NCI-H2107 treated with DMSO at 0.1 percent for 48 hours (cell line): ENCODE data around the gene NUCB2.
A peak's percentile ranks its signal among the peaks of the same experiment; 100 is the strongest.
"Not testable (repeated sequence)": the region's sequence is repeated elsewhere in the genome, so short reads cannot be mapped to it uniquely, and the experiment has no call there.

Experiments
- DNase-seq: peaks from one replicate; lab custom pipeline; 2025; ENCODE audit not compliant: unreplicated experiment; lab: John Stamatoyannopoulos, UW

The NUCB2 gene

DNA sequence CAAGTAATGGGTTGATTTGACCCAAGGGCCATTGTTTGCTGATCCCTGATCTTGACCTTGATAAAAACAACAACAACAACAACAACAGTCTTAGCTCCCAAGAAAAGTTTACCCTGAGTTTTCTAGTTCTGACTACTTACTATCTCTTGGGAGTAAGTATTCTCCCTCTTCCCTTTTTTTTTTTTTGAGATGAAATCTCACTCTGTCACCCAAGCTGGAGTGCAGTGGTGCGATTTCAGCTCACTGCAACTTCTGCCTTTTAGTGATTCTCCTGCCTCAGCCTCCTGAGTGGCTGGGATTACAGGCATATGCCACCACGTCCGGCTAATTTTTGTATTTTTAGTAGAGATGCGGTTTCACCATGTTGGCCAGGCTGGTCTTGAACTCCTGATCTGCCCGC, 8.0 kb upstream of the NUCB2 start:
- DNase-seq: not testable (repeated sequence)

DNA sequence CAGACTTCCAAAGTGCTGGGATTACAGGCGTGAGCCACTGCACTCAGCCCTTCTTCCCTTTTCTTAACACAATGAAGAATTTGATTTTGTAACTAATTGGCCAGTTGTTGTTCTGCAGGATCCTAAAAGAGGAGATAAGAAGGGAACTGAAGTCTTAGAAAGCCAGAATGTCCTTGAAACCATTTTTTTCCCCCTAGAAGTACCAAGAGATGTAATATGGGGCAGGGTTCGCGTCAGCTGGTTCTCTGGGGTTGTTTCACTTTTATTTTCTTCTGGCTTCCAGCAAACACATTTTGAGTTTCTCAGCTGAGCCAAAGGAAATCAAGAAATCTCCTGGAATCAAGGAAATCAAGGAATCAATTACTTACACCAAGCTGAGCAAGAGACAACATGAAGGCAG, 7.6 kb upstream of the NUCB2 start:
- no peak for DNase-seq

DNA sequence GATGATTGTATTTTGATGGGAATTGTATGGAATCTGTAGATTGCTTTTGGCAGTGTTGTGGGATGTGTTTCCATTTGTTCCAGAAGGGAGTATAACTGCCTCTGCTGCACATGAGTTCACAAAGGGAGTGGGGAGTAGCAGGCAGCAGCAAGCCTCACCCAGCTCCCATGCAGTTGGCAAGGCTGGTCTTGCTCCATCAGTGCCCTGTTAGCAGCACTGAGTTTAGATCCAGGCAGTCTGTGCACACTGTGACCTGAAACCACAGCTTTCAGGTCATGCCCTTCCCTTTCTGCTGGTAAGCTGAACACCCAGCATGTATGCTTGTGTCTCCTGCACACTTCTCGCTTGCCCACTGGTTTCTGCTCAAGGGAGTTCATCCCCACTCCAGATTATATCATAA, 3.7 kb upstream of the NUCB2 start:
- DNase-seq: no peak

DNA sequence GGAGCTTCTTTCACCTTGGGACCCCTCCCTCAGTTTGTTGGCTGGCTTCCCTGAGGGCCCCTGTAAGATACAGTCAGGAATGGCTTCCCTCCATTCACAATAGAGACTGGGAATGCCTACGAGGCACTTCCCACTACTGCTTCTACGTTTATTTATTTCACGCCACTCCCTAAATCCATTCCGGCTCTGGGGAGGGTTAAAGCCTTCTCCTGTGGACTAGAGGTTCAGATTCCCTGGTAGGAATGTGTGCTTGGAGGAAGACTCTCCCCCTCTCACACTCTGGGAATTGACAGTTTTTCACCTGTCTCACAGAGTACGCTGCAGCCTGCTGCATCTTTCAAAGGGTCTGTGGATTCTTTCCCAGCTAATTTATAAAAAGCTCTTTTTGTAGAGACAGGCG, 3.3 kb upstream of the NUCB2 start:
- no peak for DNase-seq

DNA sequence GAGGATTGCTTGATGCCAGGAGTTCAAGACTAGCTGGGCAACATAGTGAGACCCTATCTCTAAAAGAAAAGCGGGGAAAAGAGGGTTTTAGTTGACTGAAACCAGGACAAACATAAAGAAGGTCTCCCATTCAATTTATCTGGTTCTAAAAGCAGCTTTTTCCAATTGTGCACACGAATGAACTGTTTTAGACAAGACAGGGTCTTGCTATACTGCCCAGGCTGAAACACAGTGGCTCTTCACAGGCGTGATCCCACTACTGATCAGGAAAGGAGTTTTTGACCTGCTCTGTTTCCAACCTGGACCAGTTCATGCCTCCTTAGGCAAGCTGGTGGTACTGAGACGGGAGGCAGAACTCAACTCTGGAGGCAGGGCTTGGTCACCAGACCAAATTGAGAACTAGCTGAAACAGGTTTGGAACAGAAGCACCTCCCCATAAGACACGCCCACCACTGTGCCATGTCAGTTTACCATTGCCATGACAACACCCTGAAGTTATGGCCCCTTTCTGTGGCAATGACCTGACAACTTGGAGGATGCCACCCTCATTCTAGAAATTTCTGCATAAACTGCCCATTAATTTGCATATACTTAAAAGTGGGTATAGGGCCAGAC, 2.8 kb upstream of the NUCB2 start:
- DNase-seq: no peak

DNA sequence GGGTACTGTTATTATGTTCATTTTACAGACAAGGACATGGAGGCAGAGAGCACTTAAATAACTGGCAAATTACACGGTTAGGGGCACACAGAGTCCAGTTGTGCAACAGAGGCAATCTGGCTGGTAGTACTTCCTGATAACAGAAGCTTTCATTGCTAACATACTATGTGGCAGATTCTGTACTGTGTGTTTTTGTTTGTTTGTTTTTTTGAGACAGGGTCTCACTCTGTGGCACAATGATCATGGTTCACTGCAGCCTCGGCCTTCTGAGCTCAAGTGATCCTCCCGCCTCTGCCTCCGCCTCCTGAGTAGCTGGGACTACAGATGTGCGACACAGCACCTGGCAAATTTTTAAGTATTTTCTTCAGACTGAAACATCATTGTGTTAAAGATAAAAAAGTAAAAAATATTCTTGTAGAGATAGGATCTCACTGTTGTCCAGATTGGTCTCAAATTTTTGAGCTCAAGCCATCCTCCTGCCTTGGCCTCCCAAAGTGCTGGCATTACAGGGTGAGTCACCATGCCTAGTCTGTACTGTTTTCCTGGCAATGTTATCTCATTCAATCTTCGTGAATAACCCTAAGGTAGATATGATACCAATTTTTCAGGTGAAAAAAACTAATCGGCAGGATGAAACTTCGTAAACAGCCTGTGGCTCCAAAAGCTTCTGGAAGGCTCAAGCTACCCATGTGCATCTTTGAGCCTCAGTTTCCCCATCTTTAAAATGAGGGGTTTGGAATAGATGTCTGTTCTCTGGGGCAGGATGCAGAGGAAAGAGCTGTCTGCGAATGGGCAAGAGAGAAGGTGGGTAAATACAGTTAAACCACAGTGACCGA, 921 bp upstream of the NUCB2 start:
- no peak for DNase-seq

DNA sequence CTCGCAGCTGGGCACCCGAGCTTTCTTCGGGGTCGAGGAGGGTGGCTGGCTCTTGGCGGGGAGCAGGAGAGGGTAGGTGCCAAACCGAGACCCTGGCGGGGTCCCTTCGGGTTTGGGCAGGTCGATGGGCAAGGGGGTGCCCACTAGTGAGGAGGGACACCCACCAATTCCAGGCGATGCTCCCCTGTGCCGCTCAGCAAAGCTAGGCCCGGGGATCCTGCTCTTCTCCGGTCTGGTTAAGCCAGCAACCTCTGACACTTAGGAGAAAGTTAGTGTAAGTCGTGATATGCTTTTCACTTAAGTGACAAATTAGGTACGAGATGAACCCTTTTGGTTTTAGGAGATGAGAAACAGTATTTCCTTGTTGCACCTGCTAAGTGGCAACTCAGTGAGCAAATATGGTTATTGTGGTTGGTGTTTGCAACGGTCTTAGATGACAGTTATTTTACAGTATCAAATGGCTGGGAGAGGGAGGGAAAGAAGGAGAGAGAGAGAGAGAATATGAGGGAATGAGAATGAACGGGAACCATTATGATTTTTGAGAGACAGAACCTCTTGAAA, 565 bp downstream of the NUCB2 start:
- peak; percentile 80 for DNase-seq

DNA sequence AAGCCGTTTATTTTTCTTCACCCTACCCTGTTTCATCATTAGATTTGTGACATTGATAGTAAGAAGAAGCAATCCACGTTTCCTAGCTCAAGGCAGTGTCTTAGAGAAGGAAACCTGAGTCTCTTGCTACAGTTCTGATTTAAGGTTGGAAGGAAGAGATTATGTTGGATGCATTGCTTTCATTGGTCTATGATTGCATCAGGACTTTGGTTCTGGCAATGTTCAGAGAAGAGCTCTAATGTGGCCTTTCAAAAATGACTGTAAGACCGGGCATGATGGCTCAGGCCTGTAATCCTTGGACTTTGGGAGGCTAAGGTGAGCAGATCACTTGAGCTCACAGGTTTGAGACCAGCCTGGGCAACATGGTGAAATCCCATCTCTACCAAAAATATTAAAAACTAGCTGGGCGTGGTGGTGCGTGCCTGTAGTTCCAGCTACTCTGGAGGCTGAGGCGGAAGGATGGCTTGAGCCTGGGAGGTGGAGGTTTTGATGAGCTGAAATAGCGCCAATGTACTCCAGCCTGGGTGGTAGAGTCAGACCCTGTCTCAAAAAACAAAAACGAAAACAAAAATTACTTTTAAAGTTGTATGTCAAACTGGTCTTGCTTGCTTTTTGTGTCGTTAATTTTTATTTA, 4.1 kb downstream of the NUCB2 start:
- DNase-seq: no peak

DNA sequence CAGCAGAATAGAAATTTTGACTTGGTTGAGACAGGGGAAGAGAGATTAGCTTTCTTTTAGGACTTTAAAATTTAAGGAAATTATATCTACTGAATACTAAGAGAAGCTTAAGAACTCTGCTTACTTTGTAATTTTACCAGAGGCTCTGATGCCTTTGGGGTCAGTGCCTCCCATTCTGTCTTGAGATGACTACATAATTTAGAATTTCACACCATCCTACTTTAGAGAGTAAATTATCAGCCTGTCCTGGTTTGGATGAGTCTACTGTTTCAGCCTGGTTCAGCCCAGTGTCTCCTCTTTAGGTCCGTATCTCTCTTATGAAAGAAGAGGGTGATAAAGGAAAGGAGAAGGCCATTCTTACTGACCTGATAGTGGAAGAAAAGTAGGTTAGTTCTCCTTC, 9.8 kb downstream of the NUCB2 start:
- no peak for DNase-seq

DNA sequence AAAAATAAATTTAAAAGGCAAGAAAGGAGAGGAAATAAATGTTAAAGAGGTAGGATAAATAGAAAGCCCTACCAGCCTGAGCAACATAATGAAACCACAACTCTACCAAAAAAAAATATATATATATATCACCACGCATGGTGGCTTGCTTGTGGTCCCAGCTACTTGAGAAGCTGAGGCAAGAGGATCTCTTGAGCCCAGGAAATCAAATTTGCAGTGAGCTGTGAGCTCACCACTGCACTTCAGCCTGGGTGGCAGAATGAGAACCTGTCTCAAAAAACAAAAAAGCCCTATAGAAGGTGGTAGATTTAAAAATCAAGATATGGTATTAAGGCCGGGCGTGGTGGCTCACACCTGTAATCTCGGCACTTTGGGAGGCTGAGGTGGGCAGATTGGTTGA, 10.5 kb downstream of the NUCB2 start:
- no peak for DNase-seq

DNA sequence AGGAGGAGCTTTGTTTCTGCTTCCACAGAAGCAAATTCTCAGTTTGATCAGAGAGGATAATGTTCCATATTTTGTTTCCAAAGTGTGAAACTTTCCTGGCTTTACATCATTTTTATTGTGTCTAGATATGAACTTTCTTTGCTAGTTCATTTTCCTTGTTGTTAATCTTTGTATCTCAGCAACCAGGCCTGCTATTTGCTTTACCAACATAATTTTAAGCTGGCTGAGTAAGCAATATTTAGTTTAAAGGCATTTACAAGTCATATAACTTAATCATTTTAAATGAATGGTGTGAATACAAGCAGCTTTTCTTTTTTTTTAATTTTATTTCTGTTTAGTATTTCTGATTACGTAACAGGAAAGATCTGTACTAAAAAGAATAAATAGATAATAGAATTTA, 15.2 kb downstream of the NUCB2 start:
- DNase-seq: no peak

DNA sequence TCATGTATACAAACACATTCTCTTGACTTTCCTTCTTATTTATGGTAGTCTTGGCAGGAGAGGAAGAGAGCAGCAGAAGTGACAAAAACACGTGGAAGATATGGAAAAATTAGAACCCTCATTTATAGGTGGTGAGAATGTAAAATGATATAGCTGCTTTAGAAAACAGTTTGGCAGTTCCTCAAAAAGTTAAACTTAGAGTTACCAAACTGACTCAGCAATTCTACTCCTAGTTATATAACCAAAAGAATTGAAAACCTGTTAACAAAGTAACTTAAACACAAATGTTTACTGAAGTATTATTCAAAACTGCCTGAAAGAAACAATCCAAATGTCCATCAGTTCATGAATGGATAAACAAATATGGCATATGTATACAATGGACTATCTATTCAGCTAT, 16.8 kb downstream of the NUCB2 start:
- DNase-seq: no peak

DNA sequence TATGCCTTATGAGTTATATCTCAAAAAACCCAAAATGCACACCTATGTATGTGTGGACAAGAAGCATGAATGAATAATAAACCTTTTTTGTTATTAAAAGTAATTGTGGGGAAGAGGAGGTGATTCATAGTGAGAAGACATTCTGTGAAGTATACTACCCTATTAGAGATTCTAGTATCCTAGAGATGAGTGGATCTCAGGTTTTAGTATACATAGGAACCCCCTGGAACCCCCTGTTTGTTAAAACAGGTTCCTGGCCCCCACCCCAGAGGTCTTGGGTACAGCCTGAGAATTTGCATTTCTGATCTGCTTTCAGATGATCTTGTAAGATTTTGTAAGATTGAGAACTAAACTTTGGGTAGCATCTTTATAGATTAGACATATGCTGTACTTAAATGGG, 17.5 kb downstream of the NUCB2 start:
- DNase-seq: no peak

DNA sequence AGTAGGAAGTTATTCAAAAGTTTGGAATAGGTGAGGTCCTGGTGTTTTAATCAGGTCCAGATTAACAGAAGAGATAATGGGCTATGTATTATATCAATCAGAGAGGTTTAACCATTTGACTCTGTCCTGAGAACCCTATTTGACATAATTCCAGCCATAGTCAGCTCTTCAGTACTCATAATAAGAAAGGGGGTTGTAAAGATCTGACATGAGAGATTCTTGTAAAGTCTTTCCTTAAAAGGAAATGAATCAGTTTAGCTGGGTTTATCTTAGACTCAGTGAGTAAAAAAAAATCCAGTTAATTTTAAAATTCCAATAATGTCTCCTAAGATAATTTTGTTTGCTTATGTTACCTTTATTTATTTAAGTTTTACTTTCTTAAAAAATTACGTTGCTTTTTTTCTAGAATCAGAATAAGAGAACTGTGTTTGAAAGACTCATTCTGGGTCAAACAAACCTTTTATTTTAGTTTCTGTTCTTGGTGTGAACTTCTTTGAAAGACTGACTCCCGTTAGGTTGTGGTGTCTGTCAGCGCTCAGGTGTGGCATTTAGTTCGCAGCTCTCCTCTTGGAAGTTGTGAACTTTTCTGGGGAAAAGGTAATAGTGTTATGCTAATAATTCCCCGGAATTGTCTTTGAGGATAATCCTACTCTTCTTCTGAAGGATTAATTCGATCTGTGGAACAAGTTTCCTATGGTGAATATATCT, 20.5 kb downstream of the NUCB2 start:
- DNase-seq: no peak

DNA sequence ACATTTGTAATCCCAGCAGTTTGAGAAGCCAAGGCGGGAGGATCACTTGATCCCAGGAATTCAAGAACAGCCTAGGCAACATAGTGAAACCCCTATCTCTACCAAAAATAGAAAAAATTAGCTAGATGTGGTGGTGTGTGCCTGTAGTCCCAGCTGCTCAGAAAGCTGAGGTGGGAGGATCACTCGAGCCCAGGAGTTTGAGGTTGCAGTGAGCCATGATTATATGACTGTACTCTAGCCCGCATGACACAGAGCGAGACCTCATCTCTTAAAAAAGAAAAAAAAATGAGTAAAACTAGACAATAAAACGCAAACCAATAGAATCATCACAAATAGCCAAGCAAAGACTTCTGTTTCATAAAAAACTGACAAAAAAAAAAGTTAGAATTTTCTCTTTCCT, 21.8 kb downstream of the NUCB2 start:
- no peak for DNase-seq

DNA sequence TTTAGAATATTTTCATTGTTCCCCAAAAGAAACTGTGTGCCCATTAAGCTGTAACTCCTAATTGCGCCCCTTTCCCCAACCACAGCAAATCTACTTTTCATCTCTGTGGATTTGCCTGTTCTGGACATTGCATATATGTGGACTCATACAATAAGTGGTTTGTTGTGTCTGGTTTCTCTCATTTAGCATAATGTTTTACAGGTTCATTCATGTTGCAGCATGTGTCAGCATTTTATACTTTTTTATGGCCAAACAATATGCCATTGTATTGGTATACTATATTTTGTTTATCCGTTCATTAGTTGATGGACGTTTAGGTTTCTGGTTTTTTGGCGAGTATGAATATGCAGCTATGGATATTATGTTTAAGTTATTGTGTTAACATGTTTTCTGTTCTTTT, 23.8 kb downstream of the NUCB2 start:
- no peak for DNase-seq

DNA sequence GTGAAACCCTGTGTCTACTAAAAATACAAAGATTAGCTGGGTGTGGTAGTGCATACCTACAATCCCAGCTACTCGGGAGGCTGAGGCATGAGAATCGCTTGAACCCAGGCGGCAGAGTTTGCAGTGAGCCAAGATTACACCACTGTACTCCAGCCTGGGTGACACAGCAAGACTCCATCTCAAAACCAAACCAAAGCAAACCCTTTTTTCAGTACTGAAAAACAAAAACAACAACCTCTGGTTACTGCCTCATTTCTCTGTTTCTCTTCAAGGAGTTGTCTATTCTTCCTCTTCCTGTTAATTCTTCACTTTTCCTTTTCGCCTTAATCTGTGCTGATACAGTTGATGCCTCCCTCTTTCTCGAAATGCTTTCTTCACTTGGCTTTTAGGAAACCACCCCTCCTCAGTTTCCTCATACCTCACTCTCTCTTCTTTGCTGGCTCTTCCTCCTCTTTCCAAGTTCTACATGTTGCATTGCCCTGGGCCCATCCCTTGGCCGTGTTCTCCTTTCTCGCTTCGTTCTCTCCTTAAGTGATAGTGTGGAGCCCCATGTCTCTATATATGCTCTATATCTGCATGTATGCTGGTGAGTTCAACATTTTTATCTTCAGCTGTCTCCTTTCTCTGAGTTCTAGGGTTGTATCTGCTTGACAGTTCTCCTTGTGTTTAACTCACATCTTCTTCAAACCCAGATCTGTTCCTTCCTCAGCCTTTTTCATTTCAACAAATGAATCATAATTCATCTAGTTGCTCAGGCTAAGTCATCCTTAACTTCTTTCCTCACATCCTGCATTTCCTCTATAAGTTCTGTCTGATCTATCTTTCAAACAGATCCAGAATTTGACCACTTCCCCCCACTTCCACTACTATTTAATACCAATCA, 37.1 kb downstream of the NUCB2 start:
- no peak for DNase-seq

DNA sequence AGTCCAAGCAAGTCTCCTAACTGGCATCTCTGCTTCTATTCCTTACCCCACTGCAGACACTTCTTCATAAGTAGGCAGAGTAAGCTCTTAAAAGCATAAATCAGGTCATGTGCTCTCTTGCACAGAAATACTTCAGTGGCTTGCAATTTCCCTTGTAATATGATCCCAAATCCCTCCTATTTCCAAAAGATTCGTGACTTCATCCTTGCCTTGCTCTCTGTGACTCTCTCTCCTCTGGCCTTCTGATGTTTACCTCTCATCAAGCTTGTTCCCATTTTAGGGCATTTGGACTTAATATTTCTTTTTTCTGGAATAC, 37.7 kb downstream of the NUCB2 start:
- peak; percentile 42 for DNase-seq

DNA sequence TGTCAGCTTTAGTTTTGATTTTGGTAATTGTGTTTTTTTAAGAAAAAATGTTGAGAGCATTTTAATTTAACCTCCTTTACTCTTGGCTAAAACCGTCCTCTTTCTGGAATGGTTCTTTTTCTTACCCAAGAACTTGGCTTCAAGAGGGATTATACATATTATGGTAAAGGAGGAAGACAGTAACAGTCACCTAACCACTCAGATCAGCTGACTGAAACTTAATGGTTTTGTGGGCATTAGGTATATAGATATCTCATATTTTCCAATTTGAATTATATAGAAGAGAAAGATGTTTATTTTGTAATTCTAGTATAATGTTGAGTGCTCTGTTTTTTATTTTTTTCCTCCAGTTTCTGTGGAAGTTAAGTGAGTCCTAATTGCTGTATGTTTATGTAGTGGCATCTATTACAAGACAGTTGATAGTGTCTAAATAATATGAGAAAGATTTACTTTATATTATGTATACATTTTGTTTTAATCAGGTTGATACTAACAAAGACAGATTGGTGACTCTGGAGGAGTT, 38.4 kb downstream of the NUCB2 start:
- DNase-seq: no peak

DNA sequence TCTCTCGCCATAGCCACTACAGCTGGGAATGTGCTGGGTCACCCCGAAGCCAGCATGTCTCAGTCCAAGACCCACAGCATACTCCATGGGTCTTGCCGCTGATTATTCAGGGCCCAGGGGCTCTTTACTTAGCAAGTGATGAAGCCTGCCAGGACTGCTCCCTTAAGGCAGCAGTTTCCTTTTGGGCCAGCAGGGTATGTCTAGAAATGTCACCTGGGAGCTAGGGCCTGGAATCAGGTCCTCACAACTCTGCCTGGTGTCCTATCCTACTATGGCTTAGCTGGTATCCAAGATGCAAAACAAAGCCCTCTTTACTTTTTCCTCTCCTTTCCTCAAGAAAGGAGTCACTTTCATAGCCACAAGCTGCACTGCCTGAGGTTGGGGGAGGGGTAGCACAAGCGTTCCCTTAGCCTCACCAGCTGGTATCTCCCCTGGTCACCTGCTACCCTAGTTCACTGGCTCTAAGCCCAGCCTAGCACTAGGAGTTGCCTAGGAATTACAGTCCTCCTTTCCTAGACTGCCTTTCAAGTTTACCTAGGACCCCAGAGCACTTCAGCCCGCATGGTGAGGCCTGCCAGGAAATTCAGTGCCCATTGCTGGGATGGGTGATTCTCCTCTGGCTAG, 52.4 kb downstream of the NUCB2 start:
- DNase-seq: no peak
